HepG2 (cell line): ENCODE results near the gene ZNF428. TPM values are rescaled to one million over a fixed set of nuclear protein-coding genes. Genes with fewer than 3 reads are reported as not detected.

Source experiments
- ATAC-seq: fragments of 200-7000 bp; cut with Tn5 transposase; 3 replicates; pipeline ENCODE4 v1.9.1; 2020; ENCODE audit warnings: mild to moderate bottlenecking, moderate library complexity
- BruUV-seq: library from RNA; stranded (reverse); fragments of 400-500 nt; replicated peaks from 2 replicates; lab custom pipeline; 2021; lab: Mats Ljungman, UMichigan
- CTCF ChIA-PET: fragments of 300-600 bp; formaldehyde crosslinking; extraction: SDS; loops from one replicate; lab custom pipeline; 2021; ENCODE audit warnings: low total read pairs, inconsistent platforms, low intra/inter-chr PET ratio; lab: Yijun Ruan, JAX
- POLR2A ChIA-PET: fragments of 350-600 bp; sonication (Branson Sonifier 250); formaldehyde crosslinking; loops from one replicate; lab custom pipeline; 2020; ENCODE audit warnings: antibody characterized with exemption, inconsistent platforms; lab: Yijun Ruan, JAX
- DNase-seq: peaks from one replicate; pipeline ENCODE4 v3.0.0-alpha.2; 2015; ENCODE audit warnings: low spot score
- FAIRE-seq: peaks from 3 replicates; lab custom pipeline; 2011; peaks lifted over from hg19 to GRCh38; lab: Jason Lieb, UNC
- H2AFZ ChIP-seq: one replicate; pipeline ENCODE4 v1.6.1; 2011; ENCODE audit warnings: low read length, inconsistent platforms
- H3K27ac ChIP-seq: fragments of 300-600 bp; 3 replicates; pipeline ENCODE4 v1.8.0; 2011; ENCODE audit warnings: mixed run types, mild to moderate bottlenecking, mixed read lengths, low read length, inconsistent platforms; ENCODE audit not compliant: insufficient read depth; ENCODE audit errors: extremely low read length
- H3K27me3 ChIP-seq, 2 experiments: fragments of 200-600 bp in 1 of 2; 2 replicates in 1 of 2; 3 replicates in 1 of 2; pipeline versions ENCODE4 v1.6.0 to v1.8.0; 2011; ENCODE audit warnings: low read length in 2 of 2, mild to moderate bottlenecking in 2 of 2, moderate library complexity in 2 of 2, inconsistent platforms in 1 of 2; ENCODE audit not compliant: insufficient read depth in 2 of 2, control insufficient read depth in 1 of 2
- H3K36me3 ChIP-seq, 2 experiments: fragments of 200-600 bp in 1 of 2; replicated peaks in 1 of 2; 2 replicates in 1 of 2; 3 replicates in 1 of 2; pipeline versions ENCODE4 v1.5.1 to v1.8.0; 2011; ENCODE audit warnings: low read length in 2 of 2, inconsistent platforms in 1 of 2; ENCODE audit not compliant: insufficient read depth in 2 of 2, control insufficient read depth in 1 of 2
- H3K4me1 ChIP-seq: 2 replicates; pipeline ENCODE4 v1.5.1; 2012; ENCODE audit warnings: low read length, inconsistent platforms; ENCODE audit not compliant: insufficient read depth
- H3K4me2 ChIP-seq: 2 replicates; pipeline ENCODE4 v1.6.0; 2011; ENCODE audit warnings: low read depth, low read length, inconsistent platforms
- H3K4me3 ChIP-seq, 3 experiments: fragments of 200-600 bp in 1 of 3; sonication (generic), shearing (Covaris generic) in 1 of 3; replicated peaks in 1 of 3; 2 replicates each; pipeline ENCODE4 v1.5.1; 2011 to 2016; ENCODE audit warnings: low read length in 3 of 3, inconsistent platforms in 2 of 3, low read depth in 2 of 3, mild to moderate bottlenecking in 2 of 3, control low read depth in 1 of 3, mixed read lengths in 1 of 3; ENCODE audit not compliant: insufficient read depth in 1 of 3
- H3K79me2 ChIP-seq: one replicate; pipeline ENCODE4 v1.6.1; 2011; ENCODE audit warnings: low read length, inconsistent platforms; ENCODE audit not compliant: insufficient read depth
- H3K9ac ChIP-seq: 2 replicates; pipeline ENCODE4 v1.6.0; 2011; ENCODE audit warnings: mild to moderate bottlenecking, low read depth, low read length, inconsistent platforms; ENCODE audit not compliant: insufficient read depth
- H3K9me3 ChIP-seq: 2 replicates; pipeline ENCODE4 v1.5.1; 2012; ENCODE audit warnings: mild to moderate bottlenecking, low read length
- H4K20me1 ChIP-seq: 2 replicates; pipeline ENCODE4 v1.6.0; 2011; ENCODE audit warnings: inconsistent platforms, mild to moderate bottlenecking, low read length, moderate library complexity; ENCODE audit not compliant: insufficient read depth
- ATF7 ChIP-seq, 2 experiments: fragments of 450-650 bp in 1 of 2; sonication (generic) in 1 of 2; formaldehyde crosslinking in 1 of 2; IDR thresholded peaks; 2 replicates each; pipeline versions ENCODE4 v1.4.0 to v1.6.1; 2016 to 2020; ENCODE audit warnings: antibody characterized with exemption in 1 of 2, mild to moderate bottlenecking in 1 of 2, missing genetic modification reagents in 1 of 2
- JARID2 ChIP-seq: sonication (generic); formaldehyde crosslinking; IDR thresholded peaks from 2 replicates; pipeline ENCODE4 v1.8.1; 2023; ENCODE audit warnings: missing genetic modification reagents, inconsistent platforms; ENCODE audit not compliant: insufficient replicate concordance
- POLR2A ChIP-seq, 2 experiments: IDR thresholded peaks; 2 replicates each; pipeline ENCODE4 v1.6.1; 2011; ENCODE audit warnings: low read depth in 2 of 2, low read length in 2 of 2, mild to moderate bottlenecking in 1 of 2, moderate library complexity in 1 of 2; ENCODE audit not compliant: insufficient read depth in 1 of 2
- TFAP4 ChIP-seq: sonication (generic); IDR thresholded peaks from 2 replicates; pipeline ENCODE4 v1.6.1; 2016; ENCODE audit warnings: low read depth, borderline replicate concordance
- YEATS2 ChIP-seq: sonication (generic); formaldehyde crosslinking; IDR thresholded peaks from 2 replicates; pipeline ENCODE4 v1.4.0; 2020; ENCODE audit warnings: missing genetic modification reagents, borderline replicate concordance
- ZBTB10 ChIP-seq: sonication (generic); formaldehyde crosslinking; IDR thresholded peaks from 2 replicates; pipeline ENCODE4 v1.4.0; 2020; ENCODE audit warnings: missing genetic modification reagents, borderline replicate concordance
- ZFP36L2 ChIP-seq: sonication (generic); formaldehyde crosslinking; IDR thresholded peaks from 2 replicates; pipeline ENCODE4 v1.4.0; 2020; ENCODE audit warnings: missing genetic modification reagents
- WGBS: methylation state at CpG from one replicate; pipeline ENCODE4 v1.1.6; 2017; ENCODE audit warnings: low lambda C conversion rate; 5-methylcytosine and 5-hydroxymethylcytosine counted together
- in situ Hi-C: cut with HindIII; loops from 2 replicates; pipeline ENCODE4 v1.10.0; 2017; ENCODE audit warnings: low pct_unique_long_range_greater_than_20kb; ENCODE audit not compliant: extremely low pct_ligation_motif_present
- intact Hi-C: fragments of 100-400 bp; cut with micrococcal nuclease; formaldehyde crosslinking; loops from one replicate; pipeline ENCODE4 v1.10.0; 2022; ENCODE audit not compliant: unreplicated experiment
- polyA plus RNA-seq, 8 experiments: library from polyadenylated mRNA; depleted of rRNA in 3 of 8; stranded (reverse) in 7 of 8; unstranded in 1 of 8; fragments of >200 nt; fragmentation: Illumina TruSeq in 4 of 8; extraction: Trizol in 4 of 8; gene quantifications; 2 replicates each; pipeline versions ENCODE4 v1.2.1 to v1.2.3, GENCODE V29; 2011 to 2016; ENCODE audit warnings: low read depth in 4 of 8, missing spikeins in 1 of 8, mixed read lengths in 1 of 8; ENCODE audit not compliant: insufficient read depth in 1 of 8
- total RNA-seq, 5 experiments: library from RNA; depleted of rRNA; stranded (reverse); fragments of >200 nt; fragmentation: Illumina TruSeq; extraction: Trizol; gene quantifications; 2 replicates each; pipeline ENCODE4 v1.2.3, GENCODE V29; 2016; ENCODE audit warnings: low read depth in 1 of 5

The ZNF428 gene
- total and polyA plus RNA-seq, 2 of the 13 experiments (the other 11 are each of a cell fraction or from before 2014, with no cell fraction given): 10.4 to 26.9 TPM

- no peak overlapping the region for H3K27ac ChIP-seq
- no peak for ATAC-seq
- H3K4me2 ChIP-seq: no peak overlapping the region
- 85% methylated on average over 8 of the region's 8 CpGs for WGBS
- POLR2A ChIA-PET: no interaction called here
- no TSS peak for BruUV-seq
- no peak for FAIRE-seq
- no peaks in the 10 kb centered on the region for H3K9me3 ChIP-seq
- no peaks in the 10 kb centered on the region for H3K79me2 ChIP-seq
- no peak overlapping the region for H2AFZ ChIP-seq
- no peak for DNase-seq
- no peaks in the 10 kb centered on the region for H3K4me1 ChIP-seq
- in situ Hi-C loops: no loop called here
- H3K4me3 ChIP-seq: no peak overlapping the region
- H3K9ac ChIP-seq: no peak overlapping the region
- no peak for TF ChIP-seq JARID2 (CRISPR knock-in tag)
- TF ChIP-seq ZFP36L2: no peak
- TF ChIP-seq, all 625 proteins: peak for 0
- Histone ChIP-seq H4K20me1 (no peaks in the 10 kb centered on the region), H3K36me3 (no peaks in the 10 kb centered on the region), H3K27me3 (no peaks in the 10 kb centered on the region; a peak in 1 of 5 replicates)
- intact Hi-C loops: no loop called here
- CTCF ChIA-PET: no interaction called here
These were observed 39.1 kb upstream of the ZNF428 start for GRCh38 chr19:43658494-43658893.

- WGBS: no CpG with 5 or more reads among the region's 2 CpGs
- no peak overlapping the region for H3K4me2 ChIP-seq
- ChIA-PET POLR2A (no interaction called here), CTCF (no interaction called here)
- ATAC-seq: no peak
- no TSS peak for BruUV-seq
- H3K9me3 ChIP-seq: no peaks in the 10 kb centered on the region
- no peak overlapping the region for H3K4me3 ChIP-seq
- H3K79me2 ChIP-seq: no peaks in the 10 kb centered on the region
- FAIRE-seq: no peak
- no peak overlapping the region for H3K27ac ChIP-seq
- no peaks in the 10 kb centered on the region for H4K20me1 ChIP-seq
- H3K9ac ChIP-seq: no peak overlapping the region
- no peak for TF ChIP-seq YEATS2 (CRISPR knock-in tag)
- no peak for TF ChIP-seq TFAP4
- TF ChIP-seq ATF7 (IDR thresholded peaks at IDR 0.05): no peak
- TF ChIP-seq ATF7 (CRISPR knock-in tag; IDR thresholded peaks at IDR 0.05): no peak
- TF ChIP-seq POLR2A (IDR thresholded peaks at IDR 0.05; ENCODE audit: insufficient read depth in 1 of 2, low read depth in 2 of 2, low read length in 2 of 2): no peak
- TF ChIP-seq ZBTB10 (CRISPR knock-in tag): no peak
- no peak for DNase-seq
- H3K4me1 ChIP-seq: no peaks in the 10 kb centered on the region
- H2AFZ ChIP-seq: no peak overlapping the region
- H3K27me3 ChIP-seq: no peaks in the 10 kb centered on the region; a peak in 1 of 5 replicates
- in situ Hi-C loops (no loop called here), intact Hi-C loops (no loop called here)
- no peaks in the 10 kb centered on the region for H3K36me3 ChIP-seq
These were observed 38.6 kb upstream of the ZNF428 start for GRCh38 chr19:43658001-43658400.
